ENCODE results near the gene MYH14. TPM values are rescaled to one million over a fixed set of nuclear protein-coding genes. Genes with fewer than 3 reads are reported as not detected.
A peak's percentile ranks its signal among the peaks of the same experiment; 100 is the strongest.

The MYH14 gene
- total and polyA plus RNA-seq, 9 of the 15 experiments (the other 6 are each of a cell fraction or from before 2014, with no cell fraction given), result 0.04 to 0.86 (median 0.19) TPM; not detected in 2

DNA sequence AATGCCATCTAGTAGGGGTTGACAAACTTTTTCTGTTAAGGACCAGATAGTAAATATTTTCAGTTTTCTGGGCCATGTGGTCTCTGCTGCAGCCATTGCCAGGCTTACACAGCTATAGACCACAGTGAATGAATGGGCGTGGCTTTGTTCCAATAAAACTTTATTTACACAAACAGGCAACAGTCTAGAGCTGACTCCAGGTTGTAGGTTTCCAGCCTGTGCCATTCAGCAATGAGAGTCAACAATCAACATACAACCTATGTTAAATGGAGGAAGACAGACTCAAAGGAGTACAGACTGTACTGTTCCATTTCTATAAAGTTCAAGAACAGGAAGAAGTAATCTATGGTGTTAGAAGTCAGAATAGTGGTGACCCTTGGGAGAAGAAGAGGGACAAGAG, 25.1 kb upstream of the MYH14 start:
- intact Hi-C loops (cut with micrococcal nuclease) (no loop called here), in situ Hi-C loops (cut with MboI) (no loop called here)
- no peak overlapping the region for H3K4me3 ChIP-seq
- no peaks in the 10 kb centered on the region for H3K9me3 ChIP-seq (replicated peaks; ENCODE audit: control insufficient read depth, insufficient read depth, low read depth, low read length)
- H3K4me2 ChIP-seq (ENCODE audit: insufficient read depth, low read length), result no peak overlapping the region
- H3K27ac ChIP-seq (ENCODE audit: extremely low read depth, low read depth, low read length), result no peak overlapping the region
- TF ChIP-seq, protein P1, sequence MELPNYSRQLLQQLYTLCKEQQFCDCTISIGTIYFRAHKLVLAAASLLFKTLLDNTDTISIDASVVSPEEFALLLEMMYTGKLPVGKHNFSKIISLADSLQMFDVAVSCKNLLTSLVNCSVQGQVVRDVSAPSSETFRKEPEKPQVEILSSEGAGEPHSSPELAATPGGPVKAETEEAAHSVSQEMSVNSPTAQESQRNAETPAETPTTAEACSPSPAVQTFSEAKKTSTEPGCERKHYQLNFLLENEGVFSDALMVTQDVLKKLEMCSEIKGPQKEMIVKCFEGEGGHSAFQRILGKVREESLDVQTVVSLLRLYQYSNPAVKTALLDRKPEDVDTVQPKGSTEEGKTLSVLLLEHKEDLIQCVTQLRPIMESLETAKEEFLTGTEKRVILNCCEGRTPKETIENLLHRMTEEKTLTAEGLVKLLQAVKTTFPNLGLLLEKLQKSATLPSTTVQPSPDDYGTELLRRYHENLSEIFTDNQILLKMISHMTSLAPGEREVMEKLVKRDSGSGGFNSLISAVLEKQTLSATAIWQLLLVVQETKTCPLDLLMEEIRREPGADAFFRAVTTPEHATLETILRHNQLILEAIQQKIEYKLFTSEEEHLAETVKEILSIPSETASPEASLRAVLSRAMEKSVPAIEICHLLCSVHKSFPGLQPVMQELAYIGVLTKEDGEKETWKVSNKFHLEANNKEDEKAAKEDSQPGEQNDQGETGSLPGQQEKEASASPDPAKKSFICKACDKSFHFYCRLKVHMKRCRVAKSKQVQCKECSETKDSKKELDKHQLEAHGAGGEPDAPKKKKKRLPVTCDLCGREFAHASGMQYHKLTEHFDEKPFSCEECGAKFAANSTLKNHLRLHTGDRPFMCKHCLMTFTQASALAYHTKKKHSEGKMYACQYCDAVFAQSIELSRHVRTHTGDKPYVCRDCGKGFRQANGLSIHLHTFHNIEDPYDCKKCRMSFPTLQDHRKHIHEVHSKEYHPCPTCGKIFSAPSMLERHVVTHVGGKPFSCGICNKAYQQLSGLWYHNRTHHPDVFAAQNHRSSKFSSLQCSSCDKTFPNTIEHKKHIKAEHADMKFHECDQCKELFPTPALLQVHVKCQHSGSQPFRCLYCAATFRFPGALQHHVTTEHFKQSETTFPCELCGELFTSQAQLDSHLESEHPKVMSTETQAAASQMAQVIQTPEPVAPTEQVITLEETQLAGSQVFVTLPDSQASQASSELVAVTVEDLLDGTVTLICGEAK (IDR thresholded peaks at IDR 0.05), result peak; percentile 97
- TF ChIP-seq, protein P1 (CRISPR knock-in tag; IDR thresholded peaks at IDR 0.05), result peak; percentile 95
- no peak for TF ChIP-seq EP300 (IDR thresholded peaks at IDR 0.05; ENCODE audit: low read length)
- no peaks in the 10 kb centered on the region for H3K79me2 ChIP-seq (ENCODE audit: control insufficient read depth, insufficient read depth, low read length)
- ChIA-PET CTCF (ENCODE audit: low intra/inter-chr PET ratio) (no interaction called here), POLR2A (no interaction called here)
- no peaks in the 10 kb centered on the region for H3K36me3 ChIP-seq (ENCODE audit: control insufficient read depth, insufficient read depth, low read length)
- no peak for DNase-seq (ENCODE audit: extremely low read depth in 1 of 4, low spot score in 3 of 4)
- H3K9ac ChIP-seq (ENCODE audit: insufficient read depth in 1 of 2, low read depth in 2 of 2, low read length in 2 of 2), result no peak overlapping the region
- peaks cover 0 to under 1% of the 10 kb centered on the region in 2 experiments; a peak in 1 of 5 replicates for H3K4me1 ChIP-seq (replicated peaks in 1 of 2; ENCODE audit: control insufficient read depth in 2 of 2, insufficient read depth in 2 of 2, low read length in 2 of 2)
- no peak for ATAC-seq
- FAIRE-seq, result no peak
- H3K9me1 ChIP-seq (ENCODE audit: control insufficient read depth, insufficient read depth, low read length), result no peaks in the 10 kb centered on the region
- no peaks in the 10 kb centered on the region for H4K20me1 ChIP-seq (replicated peaks; ENCODE audit: control insufficient read depth, insufficient read depth, low read length)
- H2AFZ ChIP-seq (ENCODE audit: low read depth, low read length), result no peak overlapping the region
- WGBS (ENCODE audit: insufficient coverage, low coverage, missing lambda C conversion rate), result 5% methylated on average over 1 of the region's 1 CpG
- H3K27me3 ChIP-seq (ENCODE audit: control insufficient read depth in 2 of 2, insufficient read depth in 2 of 2, low read length in 2 of 2), result no peaks in the 10 kb centered on the region; a peak in 1 of 5 replicates
- no TSS peak for BruUV-seq (replicated peaks)

Measured in K562 (cell line).